Activated CD8-positive, alpha-beta memory T cell treated with anti-CD3 and anti-CD28 coated beads, Interleukin-2, amount 10 ng/mL, durations not matched to agents 7 days and 5 days (primary cell): Measurements from ENCODE around the gene PNPLA2. TPM values are rescaled to one million over a fixed set of nuclear protein-coding genes. Genes with fewer than 3 reads are reported as not detected.
A peak's percentile ranks its signal among the peaks of the same experiment; 100 is the strongest.

ENCODE experiments used
- ATAC-seq: fragments of 150-1000 bp; cut with Tn5 transposase; one replicate; pipeline ENCODE4 v1.10.0; 2021; ENCODE audit warnings: moderate library complexity
- CTCF ChIA-PET: fragments of 350-600 bp; sonication (Branson Sonifier 250); formaldehyde crosslinking; loops from one replicate; lab custom pipeline; 2021; ENCODE audit warnings: antibody characterized with exemption; lab: Charles Lee
- DNase-seq: peaks from one replicate; pipeline ENCODE4 v3.0.0-alpha.2; 2020
- H3K27ac Mint-ChIP-seq: one replicate; pipeline ENCODE4 v1.8.0; 2021; ENCODE audit warnings: mild to moderate bottlenecking, mixed read lengths
- H3K27me3 Mint-ChIP-seq: one replicate; pipeline ENCODE4 v1.8.0; 2021; ENCODE audit warnings: mixed read lengths
- H3K36me3 Mint-ChIP-seq: one replicate; pipeline ENCODE4 v1.8.0; 2021; ENCODE audit warnings: mild to moderate bottlenecking, mixed read lengths
- H3K4me1 Mint-ChIP-seq: one replicate; pipeline ENCODE4 v1.8.0; 2021; ENCODE audit warnings: mixed read lengths
- H3K4me3 Mint-ChIP-seq: one replicate; pipeline ENCODE4 v1.8.0; 2021; ENCODE audit warnings: mild to moderate bottlenecking, moderate library complexity, mixed read lengths
- H3K9me3 Mint-ChIP-seq: one replicate; pipeline ENCODE4 v1.8.0; 2022; ENCODE audit warnings: low read depth, mixed read lengths
- total RNA-seq, 2 experiments: library from RNA; stranded (reverse); gene quantifications; one replicate each; pipeline ENCODE4 v1.2.3, GENCODE V29; 2021

The PNPLA2 gene
- total RNA-seq, 2 experiments from 2014 or later = 64.7 to 70.0 TPM

DNA sequence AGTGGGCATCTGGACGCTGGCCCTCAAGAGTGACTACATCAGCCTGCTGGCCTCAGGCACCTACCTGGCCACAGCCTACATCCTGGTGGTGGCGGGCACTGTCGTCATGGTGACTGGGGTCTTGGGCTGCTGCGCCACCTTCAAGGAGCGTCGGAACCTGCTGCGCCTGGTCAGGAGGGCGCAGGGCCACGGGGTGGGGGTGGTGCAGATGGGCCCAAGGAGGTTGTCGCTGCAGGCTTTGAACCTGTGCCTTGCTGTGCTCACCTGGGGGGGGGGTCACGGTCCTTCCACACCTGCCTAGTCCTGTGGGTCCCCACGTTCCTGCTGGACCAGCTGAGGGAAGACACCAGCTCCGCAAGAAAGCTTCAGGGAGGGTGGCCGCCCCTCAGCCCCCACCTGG lies 17.6 kb downstream of the PNPLA2 start:
- ATAC-seq = no peak
- Mint-ChIP-seq H3K27ac (no peak overlapping the region), H3K27me3 (peaks cover 11% of the 10 kb centered on the region), H3K9me3 (no peaks in the 10 kb centered on the region), H3K36me3 (peaks cover 7% of the 10 kb centered on the region), H3K4me1 (peaks cover 26% of the 10 kb centered on the region), H3K4me3 (no peak overlapping the region)
- CTCF ChIA-PET = interaction anchor here (0.7 kb wide), 1 partner anchor 28 kb away, joined by 3 read pairs; no protein-coding TSS in a partner anchor
- no peak for DNase-seq

DNA sequence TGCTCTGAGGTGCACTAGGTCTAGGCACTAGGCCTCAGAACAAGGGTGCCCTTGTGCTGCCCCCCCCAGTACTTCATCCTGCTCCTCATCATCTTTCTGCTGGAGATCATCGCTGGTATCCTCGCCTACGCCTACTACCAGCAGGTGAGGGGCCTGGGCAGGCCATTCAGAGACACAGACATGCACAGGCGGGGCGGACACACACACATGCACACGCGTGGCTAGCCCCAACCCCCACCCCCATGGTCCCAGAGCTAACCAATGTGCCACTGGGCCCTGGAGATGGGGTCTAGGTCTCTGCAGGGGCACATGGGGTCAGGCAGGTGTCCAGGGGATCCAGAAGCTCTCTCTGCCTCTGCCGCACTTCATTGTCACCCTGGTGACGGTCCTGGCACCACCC lies 18.0 kb downstream of the PNPLA2 start:
- H3K27ac Mint-ChIP-seq = no peak overlapping the region
- ATAC-seq = no peak
- no peak overlapping the region for H3K4me3 Mint-ChIP-seq

DNA sequence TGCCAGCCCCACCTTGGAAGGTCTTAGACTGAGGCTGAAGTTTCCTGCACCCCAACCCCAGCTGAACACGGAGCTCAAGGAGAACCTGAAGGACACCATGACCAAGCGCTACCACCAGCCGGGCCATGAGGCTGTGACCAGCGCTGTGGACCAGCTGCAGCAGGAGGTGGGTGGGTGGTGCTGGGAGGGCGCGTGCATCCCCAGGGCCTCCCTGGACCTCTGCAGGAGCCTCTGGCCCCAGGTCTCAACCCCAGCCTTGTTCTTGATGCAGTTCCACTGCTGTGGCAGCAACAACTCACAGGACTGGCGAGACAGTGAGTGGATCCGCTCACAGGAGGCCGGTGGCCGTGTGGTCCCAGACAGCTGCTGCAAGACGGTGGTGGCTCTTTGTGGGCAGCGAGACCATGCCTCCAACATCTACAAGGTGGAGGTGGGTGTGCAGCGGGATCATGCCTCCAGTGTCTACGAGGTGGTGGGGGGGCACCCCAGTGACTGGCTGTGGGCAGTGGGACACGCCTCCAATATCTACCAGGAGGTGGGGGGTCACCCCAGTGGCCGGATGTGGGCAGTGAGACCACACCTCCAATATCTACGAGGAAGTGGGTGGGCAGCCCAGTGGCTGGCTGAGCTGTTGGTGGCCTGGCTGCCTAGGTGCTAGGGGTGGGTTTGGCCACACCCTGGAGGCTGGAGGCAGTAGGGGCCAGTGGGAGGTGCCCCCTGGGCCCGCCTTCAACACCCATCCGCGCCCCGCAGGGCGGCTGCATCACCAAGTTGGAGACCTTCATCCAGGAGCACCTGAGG lies 18.7 kb downstream of the PNPLA2 start:
- Mint-ChIP-seq H3K27me3 (peaks cover under 1% of the 10 kb centered on the region), H3K9me3 (no peaks in the 10 kb centered on the region), H3K27ac (no peak overlapping the region), H3K4me1 (peaks cover 24% of the 10 kb centered on the region), H3K36me3 (peaks cover 7% of the 10 kb centered on the region), H3K4me3 (no peak overlapping the region)
- CTCF ChIA-PET = interaction anchor here (1.0 kb wide), 1 partner anchor 10 kb away, joined by 3 read pairs; no protein-coding TSS in a partner anchor
- DNase-seq (no peak), ATAC-seq (no peak)

More for the DNA sequence above, 18.0 kb downstream of the PNPLA2 start:
- Mint-ChIP-seq H3K36me3 (peaks cover 7% of the 10 kb centered on the region), H3K27me3 (peaks cover 7% of the 10 kb centered on the region), H3K9me3 (no peaks in the 10 kb centered on the region), H3K4me1 (peaks cover 27% of the 10 kb centered on the region)
- CTCF ChIA-PET = interaction anchor here (0.7 kb wide), 1 partner anchor 29 kb away, joined by 3 read pairs; no protein-coding TSS in a partner anchor
- DNase-seq = no peak

DNA sequence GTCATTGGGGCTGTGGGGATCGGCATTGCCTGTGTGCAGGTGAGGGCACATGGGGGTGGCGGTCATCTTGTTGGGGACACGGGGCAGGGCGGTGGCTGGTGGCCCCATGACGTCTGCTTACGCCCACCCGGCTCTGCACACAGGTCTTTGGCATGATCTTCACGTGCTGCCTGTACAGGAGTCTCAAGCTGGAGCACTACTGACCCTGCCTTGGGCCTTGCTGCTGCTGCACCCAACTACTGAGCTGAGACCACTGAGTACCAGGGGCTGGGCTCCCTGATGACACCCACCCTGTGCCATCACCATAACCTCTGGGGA lies 19.2 kb downstream of the PNPLA2 start:
- H3K36me3 Mint-ChIP-seq = peaks cover 7% of the 10 kb centered on the region
- DNase-seq = no peak
- CTCF ChIA-PET = interaction anchor here (0.9 to 1.0 kb wide), 2 partner anchors 9 to 10 kb away, joined by 3 read pairs; partner anchors contain the start of gene CRACR2B
- H3K27me3 Mint-ChIP-seq = no peaks in the 10 kb centered on the region
- no peak overlapping the region for H3K27ac Mint-ChIP-seq
- ATAC-seq = no peak
- H3K4me1 Mint-ChIP-seq = peaks cover 24% of the 10 kb centered on the region
- H3K4me3 Mint-ChIP-seq = no peak overlapping the region
- H3K9me3 Mint-ChIP-seq = no peaks in the 10 kb centered on the region

DNA sequence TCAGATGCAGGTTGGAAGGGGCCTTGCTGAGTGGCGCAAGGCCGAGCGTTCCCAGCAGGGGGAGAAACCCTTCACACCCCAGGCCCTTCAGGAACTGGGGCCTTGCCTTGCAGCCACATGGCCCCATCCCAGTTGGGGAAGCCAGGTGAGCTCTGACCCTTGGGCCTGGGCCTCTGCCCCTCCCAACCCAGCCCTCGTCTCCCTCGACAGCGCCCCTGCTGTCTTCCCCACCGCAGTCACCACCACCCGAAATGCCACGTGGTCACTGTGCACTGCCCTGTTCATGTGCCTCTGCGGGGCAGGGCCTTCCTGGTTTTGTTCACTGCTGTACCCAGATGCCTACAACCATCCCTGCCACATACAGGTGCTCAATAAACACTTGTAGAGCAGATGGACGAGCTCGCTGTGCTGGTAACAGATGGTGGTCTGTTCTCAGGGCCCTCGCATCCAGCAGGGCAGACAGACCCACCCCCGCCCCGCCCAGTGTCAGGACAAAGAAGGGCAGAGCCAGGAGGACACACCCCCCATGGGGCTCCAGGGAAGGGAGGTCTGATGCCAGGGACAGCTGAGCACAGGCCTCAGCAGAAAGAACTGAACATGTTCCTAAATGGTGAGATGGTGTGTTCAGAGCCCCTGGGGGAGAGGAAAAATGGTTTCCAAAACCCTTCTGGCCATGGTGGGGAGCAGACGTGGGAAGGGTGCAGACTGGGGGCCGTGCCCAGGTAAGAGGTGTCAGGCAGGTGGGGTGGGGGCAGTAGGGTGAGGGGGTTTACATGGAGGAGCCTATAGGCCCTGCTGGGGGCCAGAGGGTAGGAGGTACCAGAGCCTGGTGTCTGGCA lies 19.9 kb downstream of the PNPLA2 start:
- CTCF ChIA-PET = interaction anchor here (0.9 kb wide), 1 partner anchor 11 kb away, joined by 3 read pairs; the partner anchor contains the start of gene CRACR2B
- no peak overlapping the region for H3K27ac Mint-ChIP-seq
- H3K27me3 Mint-ChIP-seq = no peaks in the 10 kb centered on the region
- ATAC-seq = no peak
- peaks cover 25% of the 10 kb centered on the region for H3K4me1 Mint-ChIP-seq
- H3K36me3 Mint-ChIP-seq = peaks cover 7% of the 10 kb centered on the region
- no peak for DNase-seq
- no peaks in the 10 kb centered on the region for H3K9me3 Mint-ChIP-seq
- H3K4me3 Mint-ChIP-seq = no peak overlapping the region

DNA sequence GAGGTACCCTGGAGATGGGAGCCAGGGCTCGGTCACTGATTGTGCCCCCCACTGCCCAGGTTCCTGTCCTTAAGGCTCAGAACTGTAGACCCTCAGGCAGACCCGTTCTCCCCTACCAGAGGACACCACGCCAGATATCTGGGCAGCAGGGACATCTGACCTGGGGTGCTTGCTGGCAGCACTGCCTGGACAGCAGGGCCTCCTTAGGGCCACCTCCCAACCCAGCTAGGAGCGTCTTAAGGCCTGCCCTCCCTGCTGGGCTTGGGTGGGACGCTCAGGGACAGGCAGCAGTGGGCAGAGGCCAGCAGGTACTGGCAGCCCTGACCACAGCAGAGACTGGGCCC lies 20.5 kb downstream of the PNPLA2 start:
- CTCF ChIA-PET = no interaction called here
- DNase-seq = no peak
- H3K4me3 Mint-ChIP-seq = no peak overlapping the region
- H3K4me1 Mint-ChIP-seq = peaks cover 25% of the 10 kb centered on the region
- no peaks in the 10 kb centered on the region for H3K9me3 Mint-ChIP-seq
- H3K27ac Mint-ChIP-seq = no peak overlapping the region
- H3K36me3 Mint-ChIP-seq = peaks cover 7% of the 10 kb centered on the region
- H3K27me3 Mint-ChIP-seq = no peaks in the 10 kb centered on the region
- no peak for ATAC-seq

DNA sequence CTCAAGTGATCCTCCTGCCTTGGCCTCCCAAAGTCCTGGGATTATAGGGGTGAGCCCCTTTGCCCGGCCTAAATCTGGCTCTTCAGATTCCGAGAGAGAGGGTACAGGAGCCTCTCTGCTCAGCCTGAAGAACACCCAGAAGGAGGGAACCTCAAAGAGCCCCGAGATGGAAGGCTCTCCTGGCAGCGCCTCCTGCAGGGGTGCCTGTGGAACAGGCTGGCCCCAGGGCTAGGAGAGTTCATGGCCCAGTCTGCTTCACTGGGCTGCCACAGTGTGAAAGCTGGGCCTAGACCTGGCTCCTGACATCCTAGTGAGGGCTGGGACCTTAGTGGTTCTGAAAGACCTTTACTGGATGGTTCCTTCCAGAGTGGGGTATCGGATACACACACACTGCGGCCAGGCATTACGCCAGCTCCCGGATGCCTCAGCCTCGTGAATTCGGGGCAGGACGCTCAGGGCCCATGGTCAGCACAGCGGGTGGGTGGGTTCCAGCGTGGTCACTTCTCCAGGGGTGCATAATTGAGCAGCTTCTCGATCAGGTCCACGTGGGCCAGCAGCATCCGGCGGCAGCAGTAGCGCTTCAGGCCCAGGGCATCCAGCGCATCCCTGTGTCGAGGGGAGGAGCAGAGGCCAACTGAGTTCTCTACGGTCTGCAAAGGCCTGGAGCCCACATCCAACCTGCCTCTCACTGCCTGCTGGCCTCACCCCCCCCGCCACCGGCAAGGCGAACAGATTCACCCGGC lies 21.3 kb downstream of the PNPLA2 start:
- Mint-ChIP-seq H3K27ac (no peak overlapping the region), H3K4me1 (peaks cover 24% of the 10 kb centered on the region)
- CTCF ChIA-PET = interaction anchor here (0.9 to 1.1 kb wide), 2 partner anchors 8 to 23 kb away, joined by 3 read pairs; no protein-coding TSS in a partner anchor

DNA sequence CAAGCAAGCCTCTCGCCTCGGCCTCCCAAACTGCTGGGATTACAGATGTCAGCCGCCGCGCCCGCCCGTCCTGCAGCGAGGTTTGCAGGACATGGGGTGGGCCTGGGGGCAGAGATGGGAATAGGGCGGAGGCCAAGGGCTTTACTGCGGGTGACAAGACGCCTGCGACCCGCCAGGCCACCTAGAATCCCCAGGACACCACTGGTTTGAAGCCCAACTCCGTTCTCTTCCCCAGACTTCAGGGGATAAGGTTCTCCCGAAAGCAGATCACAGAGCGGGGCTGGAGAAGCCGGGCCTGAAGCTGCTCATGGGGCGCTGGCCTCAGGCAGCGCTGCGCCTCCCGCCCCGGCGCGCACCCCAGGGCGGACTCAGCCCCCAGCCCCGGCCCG lies 23.3 kb downstream of the PNPLA2 start:
- DNase-seq (no peak), ATAC-seq (peak; percentile 49)
- CTCF ChIA-PET = interaction anchor here (2.6 kb wide), 1 partner anchor 9 kb away, joined by 11 read pairs; the partner anchor contains the start of gene CD151
- H3K27me3 Mint-ChIP-seq = no peaks in the 10 kb centered on the region
- H3K27ac Mint-ChIP-seq = peak overlapping the region; percentile 80
- no peaks in the 10 kb centered on the region for H3K9me3 Mint-ChIP-seq
- H3K4me1 Mint-ChIP-seq = peaks cover 24% of the 10 kb centered on the region
- peaks cover 7% of the 10 kb centered on the region for H3K36me3 Mint-ChIP-seq
- H3K4me3 Mint-ChIP-seq = peak overlapping the region; percentile 86

More for the DNA sequence above, 21.3 kb downstream of the PNPLA2 start:
- Mint-ChIP-seq H3K4me3 (peak overlapping the region; percentile 86), H3K27me3 (no peaks in the 10 kb centered on the region), H3K9me3 (no peaks in the 10 kb centered on the region), H3K36me3 (peaks cover 7% of the 10 kb centered on the region)
- DNase-seq = no peak
- ATAC-seq = no peak

DNA sequence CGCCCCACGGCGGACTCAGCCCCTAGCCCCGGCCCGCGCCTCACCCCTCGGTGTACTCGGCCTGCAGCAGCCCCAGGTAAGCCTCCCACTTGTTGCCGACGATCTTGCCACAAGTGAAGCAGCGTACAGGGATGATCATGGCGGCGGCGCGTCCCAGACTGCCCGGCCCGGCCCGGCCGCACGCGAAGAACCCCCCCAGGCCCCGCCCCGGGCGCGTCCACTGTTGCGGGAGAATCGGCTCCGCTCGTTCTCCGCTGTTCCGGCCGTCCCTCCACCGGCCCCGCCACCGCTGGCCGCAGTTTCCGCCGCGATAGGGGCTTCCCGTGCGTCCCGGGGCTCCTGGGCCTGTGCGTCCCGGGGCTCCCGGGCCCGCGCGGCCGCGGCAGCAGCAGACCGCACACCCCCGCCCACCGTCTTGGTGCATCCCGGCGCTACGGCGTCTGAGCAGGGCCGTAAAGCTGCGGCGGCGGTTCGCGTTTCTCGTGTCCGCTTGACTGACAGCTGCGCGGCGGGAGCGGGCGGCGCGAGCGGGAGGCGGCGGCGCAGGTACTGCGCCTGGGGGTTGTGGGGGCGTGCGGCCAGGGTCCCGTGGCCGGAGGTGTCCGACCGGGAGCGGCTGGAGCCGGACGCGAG lies 23.8 kb downstream of the PNPLA2 start, which contains the start of the genes POLR2L and TSPAN4:
TSS of gene POLR2L (minus strand) at position 160 of the 633 bp plus-strand sequence. CDS start at position 139, 21 bp downstream.
TSS of gene TSPAN4 (plus strand) at position 483 of the 633 bp plus-strand sequence. CDS start 7,453 bp downstream, outside the sequence.
- H3K36me3 Mint-ChIP-seq = peaks cover 7% of the 10 kb centered on the region
- no peaks in the 10 kb centered on the region for H3K9me3 Mint-ChIP-seq
- CTCF ChIA-PET = interaction anchor here (1.0 to 2.6 kb wide), 5 partner anchors 10 to 78 kb away, joined by 3 to 11 read pairs (median 3); partner anchors contain the start of genes CD151, PNPLA2 and RPLP2
- H3K4me1 Mint-ChIP-seq = peaks cover 24% of the 10 kb centered on the region
- ATAC-seq = peak; percentile 79
- peak within 1 kb of the TSS; percentile 80 for H3K27ac Mint-ChIP-seq
- DNase-seq = peak; percentile 90
- peak within 1 kb of the TSS; percentile 86 for H3K4me3 Mint-ChIP-seq
- H3K27me3 Mint-ChIP-seq = no peaks in the 10 kb centered on the region

DNA sequence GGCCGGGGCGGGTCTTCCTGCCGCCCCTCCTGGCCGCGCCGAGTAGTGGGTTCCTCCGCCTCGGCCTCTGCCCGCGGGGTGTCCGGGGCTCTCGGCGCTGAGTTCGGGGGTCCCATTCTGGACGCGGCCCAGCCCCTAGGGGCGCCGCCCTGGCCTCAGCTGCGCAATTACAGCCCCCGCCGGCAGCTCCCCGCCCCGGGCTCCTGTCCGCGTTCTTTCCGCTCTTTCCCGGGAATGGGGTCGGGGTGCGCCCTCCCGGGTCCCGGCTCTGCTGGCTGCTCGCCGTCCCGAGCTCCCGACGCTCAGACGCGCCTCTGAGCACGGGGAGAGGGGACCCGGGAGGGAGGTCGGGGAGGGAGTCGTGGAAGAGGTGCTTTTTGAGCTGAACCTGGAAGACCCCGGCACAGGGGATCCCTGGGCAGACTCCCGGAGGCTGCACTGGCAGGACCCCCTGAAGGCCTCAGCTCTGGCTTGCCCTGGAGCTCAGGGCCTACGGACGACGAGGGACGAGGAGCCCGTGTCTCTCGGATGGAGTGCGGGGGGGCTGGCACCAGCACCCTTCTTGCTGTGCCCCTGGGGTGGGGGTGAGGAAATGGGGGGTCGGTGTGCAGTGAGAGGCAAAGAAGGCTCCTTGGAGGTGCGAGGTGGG lies 24.5 kb downstream of the PNPLA2 start:
- ATAC-seq (peak; percentile 7), DNase-seq (no peak)
- Mint-ChIP-seq H3K36me3 (peaks cover 7% of the 10 kb centered on the region), H3K27ac (no peak overlapping the region), H3K4me1 (peaks cover 24% of the 10 kb centered on the region), H3K4me3 (peak overlapping the region; percentile 63), H3K27me3 (no peaks in the 10 kb centered on the region), H3K9me3 (no peaks in the 10 kb centered on the region)
- CTCF ChIA-PET = interaction anchor here (0.8 to 2.6 kb wide), 8 partner anchors 9 to 78 kb away, joined by 3 to 11 read pairs (median 4); partner anchors contain the start of genes CD151, PNPLA2 and RPLP2

DNA sequence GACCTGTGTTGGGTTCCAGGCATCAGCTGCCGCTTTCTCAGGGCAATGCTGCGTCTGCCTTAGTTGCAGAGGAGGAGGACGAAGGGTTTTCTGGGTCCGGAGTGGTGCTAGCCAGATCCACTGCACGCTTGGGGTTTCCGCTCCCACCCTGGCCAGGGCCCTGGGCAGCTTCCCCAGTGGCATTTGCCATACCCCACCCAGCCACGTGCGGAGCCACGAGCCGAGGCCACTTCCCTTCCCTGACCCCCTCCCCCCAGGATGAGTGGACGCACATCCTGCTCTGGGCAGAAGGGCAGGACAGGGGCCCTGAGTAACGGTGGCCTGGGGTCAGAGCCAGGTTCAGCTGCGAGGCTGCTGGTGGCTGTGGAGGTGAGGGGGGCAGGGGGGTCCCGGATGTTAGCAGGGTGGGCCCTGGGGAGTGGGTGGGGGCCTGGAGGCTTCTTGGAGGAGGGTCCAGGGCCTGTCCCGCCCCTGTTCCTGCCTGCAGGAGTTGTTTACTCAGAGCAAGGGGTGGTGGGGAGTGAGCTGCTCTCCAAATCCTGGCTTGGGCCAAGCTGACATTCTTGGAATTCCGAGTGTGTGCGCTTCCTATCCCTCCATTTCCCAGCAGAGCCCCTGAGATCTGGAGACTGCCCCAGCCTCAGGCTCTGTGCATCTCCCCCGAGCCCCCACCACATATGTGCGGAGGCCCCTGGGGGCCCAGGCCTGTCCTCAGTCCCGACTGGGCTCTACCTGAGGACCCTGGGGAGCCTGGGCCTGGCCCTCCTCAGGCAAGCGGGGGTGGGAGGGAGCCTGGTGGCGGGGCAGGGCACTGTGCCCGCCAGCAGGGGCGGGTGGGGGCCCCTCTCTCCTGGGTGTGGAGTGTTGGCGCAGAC lies 25.3 kb downstream of the PNPLA2 start:
- H3K4me3 Mint-ChIP-seq = peak overlapping the region; percentile 63
- CTCF ChIA-PET = interaction anchor here (0.8 to 2.6 kb wide), 7 partner anchors 10 to 34 kb away, joined by 3 to 11 read pairs (median 4); partner anchors contain the start of genes CD151, PNPLA2 and RPLP2
- no peaks in the 10 kb centered on the region for H3K9me3 Mint-ChIP-seq
- H3K36me3 Mint-ChIP-seq = peaks cover 7% of the 10 kb centered on the region
- no peak for ATAC-seq
- H3K27ac Mint-ChIP-seq = no peak overlapping the region
- no peak for DNase-seq
- peaks cover 6% of the 10 kb centered on the region for H3K27me3 Mint-ChIP-seq
- H3K4me1 Mint-ChIP-seq = peaks cover 29% of the 10 kb centered on the region
